ENCODE measurements around the gene PYGO2. TPM values are rescaled to one million over a fixed set of nuclear protein-coding genes. Genes with fewer than 3 reads are reported as not detected.
"Not testable (repeated sequence)": the region's sequence is repeated elsewhere in the genome, so short reads cannot be mapped to it uniquely, and the experiment has no call there.

Gene PYGO2
- total RNA-seq, 2 experiments from 2014 or later, result 44.3 to 47.3 TPM

GRCh38 chr1:154982341-154982740 lies 20.8 kb upstream of the PYGO2 start:
- POLR2A ChIA-PET, result interaction anchor here (0.6 to 3.2 kb wide), 5 partner anchors 12 to 424 kb away, joined by 4 to 16 read pairs (median 6); partner anchors contain the start of genes PBXIP1, SHC1 and UBE2Q1

GRCh38 chr1:154978360-154978759 lies 16.8 kb upstream of the PYGO2 start:
- BruUV-seq (replicated peaks), result no TSS peak
- POLR2A ChIA-PET, result interaction anchor here (0.6 to 1.0 kb wide), 2 partner anchors 17 to 97 kb away, joined by 3 read pairs; no protein-coding TSS in a partner anchor
- Histone ChIP-seq H2AFZ (ENCODE audit: low read length) (no peak overlapping the region), H4K20me1 (ENCODE audit: insufficient read depth, low read length) (peaks cover 15% of the 10 kb centered on the region; the same call in 1 of the 2 replicates), H3K9me2 (ENCODE audit: insufficient read depth, low read length) (no peaks in the 10 kb centered on the region), H3K4me2 (ENCODE audit: low read length) (no peak overlapping the region), H3K27ac (ENCODE audit: low read depth, low read length, poor library complexity, severe bottlenecking) (peak overlapping the region; percentile 10), H3K4me3 (ENCODE audit: low read depth, low read length, poor library complexity, severe bottlenecking) (no peak overlapping the region), H3K4me1 (ENCODE audit: insufficient read depth, low read length, poor library complexity, severe bottlenecking) (peaks cover 32% of the 10 kb centered on the region), H3K9me3 (ENCODE audit: low read length) (no peaks in the 10 kb centered on the region), H3K36me3 (ENCODE audit: insufficient read depth, low read length) (peaks cover 58% of the 10 kb centered on the region), H3K79me2 (ENCODE audit: insufficient read depth, low read depth, low read length) (peaks cover 55% of the 10 kb centered on the region)
- CTCF ChIA-PET (ENCODE audit: unreplicated experiment), result no interaction called here
- TF ChIP-seq CTCF (conservative IDR thresholded peaks at IDR 0.05; ENCODE audit: low read length) (no peak), EZH2phosphoT487 (IDR thresholded peaks at IDR 0.05; ENCODE audit: borderline replicate concordance, low read depth, low read length) (no peak)
- no peak for DNase-seq (ENCODE audit: low spot score)
- intact Hi-C loops (cut with micrococcal nuclease; ENCODE audit: unreplicated experiment), result no loop called here

More at GRCh38 chr1:154982341-154982740, 20.8 kb upstream of the PYGO2 start:
- CTCF ChIA-PET (ENCODE audit: unreplicated experiment), result no interaction called here
- H2AFZ ChIP-seq (ENCODE audit: low read length), result peak overlapping the region; percentile 70; the same call in 1 of the 2 replicates
- no peaks in the 10 kb centered on the region for H3K9me3 ChIP-seq (ENCODE audit: low read length)
- peak overlapping the region; percentile 78 for H3K4me2 ChIP-seq (ENCODE audit: low read length)
- H3K4me3 ChIP-seq (ENCODE audit: low read depth, low read length, poor library complexity, severe bottlenecking), result peak overlapping the region; percentile 77
- intact Hi-C loops (cut with micrococcal nuclease; ENCODE audit: unreplicated experiment), result loop anchor here (5.0 kb wide), 1 partner anchor 80 kb away; the partner anchor contains the start of gene EFNA4
- H4K20me1 ChIP-seq (ENCODE audit: insufficient read depth, low read length), result peaks cover 5% of the 10 kb centered on the region; the same call in 1 of the 2 replicates
- H3K4me1 ChIP-seq (ENCODE audit: insufficient read depth, low read length, poor library complexity, severe bottlenecking), result peaks cover 28% of the 10 kb centered on the region
- DNase-seq (ENCODE audit: low spot score), result no peak
- H3K27ac ChIP-seq (ENCODE audit: low read depth, low read length, poor library complexity, severe bottlenecking), result peak overlapping the region; percentile 80
- no peaks in the 10 kb centered on the region for H3K9me2 ChIP-seq (ENCODE audit: insufficient read depth, low read length)
- TSS peak; percentile 100 for BruUV-seq (replicated peaks)
- peaks cover 56% of the 10 kb centered on the region for H3K79me2 ChIP-seq (ENCODE audit: insufficient read depth, low read depth, low read length)
- TF ChIP-seq CTCF (conservative IDR thresholded peaks at IDR 0.05; ENCODE audit: low read length), result no peak
- TF ChIP-seq EZH2phosphoT487 (IDR thresholded peaks at IDR 0.05; ENCODE audit: borderline replicate concordance, low read depth, low read length), result no peak
- peaks cover 62% of the 10 kb centered on the region for H3K36me3 ChIP-seq (ENCODE audit: insufficient read depth, low read length)

- H2AFZ ChIP-seq (ENCODE audit: low read length); BruUV-seq (replicated peaks); intact Hi-C loops (cut with micrococcal nuclease; ENCODE audit: unreplicated experiment); DNase-seq (ENCODE audit: low spot score); H3K9me3 ChIP-seq (ENCODE audit: low read length); CTCF ChIA-PET (ENCODE audit: unreplicated experiment); H3K9me2 ChIP-seq (ENCODE audit: insufficient read depth, low read length): not testable (repeated sequence)
- H3K4me3 ChIP-seq (ENCODE audit: low read depth, low read length, poor library complexity, severe bottlenecking), result peak overlapping the region; percentile 83
- H3K79me2 ChIP-seq (ENCODE audit: insufficient read depth, low read depth, low read length), result peaks cover 60% of the 10 kb centered on the region
- H3K36me3 ChIP-seq (ENCODE audit: insufficient read depth, low read length), result peaks cover 58% of the 10 kb centered on the region
- peaks cover 15% of the 10 kb centered on the region; the same call in 1 of the 2 replicates for H4K20me1 ChIP-seq (ENCODE audit: insufficient read depth, low read length)
- POLR2A ChIA-PET, result interaction anchor here (0.9 kb wide), 1 partner anchor 22 kb away, joined by 3 read pairs; no protein-coding TSS in a partner anchor
- peak overlapping the region; percentile 83 for H3K4me2 ChIP-seq (ENCODE audit: low read length)
- H3K4me1 ChIP-seq (ENCODE audit: insufficient read depth, low read length, poor library complexity, severe bottlenecking), result peaks cover 38% of the 10 kb centered on the region
- H3K27ac ChIP-seq (ENCODE audit: low read depth, low read length, poor library complexity, severe bottlenecking), result peak overlapping the region; percentile 10
Observed at GRCh38 chr1:154977762-154978161, 16.2 kb upstream of the PYGO2 start.
